Measurements from ENCODE around the gene NRROS.
A peak's percentile ranks its signal among the peaks of the same experiment; 100 is the strongest.

NRROS gene

DNA sequence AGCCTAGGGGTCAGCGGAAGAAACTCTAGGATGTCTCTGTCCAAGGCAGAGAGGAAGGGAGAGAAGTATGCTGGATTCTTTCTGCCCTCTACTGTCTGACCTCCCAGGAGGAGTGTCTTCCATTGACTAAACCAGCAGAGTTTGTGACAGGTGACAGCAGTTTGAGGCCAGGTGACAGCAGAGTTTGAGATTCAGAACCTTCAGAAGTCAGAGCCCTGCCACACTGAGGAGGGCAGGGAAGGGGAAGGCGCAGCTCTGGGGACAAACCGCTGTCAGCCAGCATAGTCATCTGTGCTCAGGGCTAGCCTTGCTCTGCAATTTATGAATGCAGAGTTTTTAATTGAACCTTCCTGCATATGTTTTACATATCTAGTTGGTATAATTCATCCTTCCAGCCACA lies 12.3 kb downstream of the NRROS start:
- peak overlapping the region; percentile 90 for H3K4me2 ChIP-seq (ENCODE audit: low read depth, low read length, poor library complexity, severe bottlenecking)
- no peaks in the 10 kb centered on the region for H3K27me3 ChIP-seq (ENCODE audit: insufficient read depth, low read length, poor library complexity, severe bottlenecking)
- H2AFZ ChIP-seq (ENCODE audit: low read length), result no peak overlapping the region
- H3K9me3 ChIP-seq (ENCODE audit: insufficient read depth, low read depth, low read length), result no peaks in the 10 kb centered on the region
- no peak overlapping the region for H3K9ac ChIP-seq (ENCODE audit: low read depth, low read length, poor library complexity, severe bottlenecking)
- TF ChIP-seq, protein P1, sequence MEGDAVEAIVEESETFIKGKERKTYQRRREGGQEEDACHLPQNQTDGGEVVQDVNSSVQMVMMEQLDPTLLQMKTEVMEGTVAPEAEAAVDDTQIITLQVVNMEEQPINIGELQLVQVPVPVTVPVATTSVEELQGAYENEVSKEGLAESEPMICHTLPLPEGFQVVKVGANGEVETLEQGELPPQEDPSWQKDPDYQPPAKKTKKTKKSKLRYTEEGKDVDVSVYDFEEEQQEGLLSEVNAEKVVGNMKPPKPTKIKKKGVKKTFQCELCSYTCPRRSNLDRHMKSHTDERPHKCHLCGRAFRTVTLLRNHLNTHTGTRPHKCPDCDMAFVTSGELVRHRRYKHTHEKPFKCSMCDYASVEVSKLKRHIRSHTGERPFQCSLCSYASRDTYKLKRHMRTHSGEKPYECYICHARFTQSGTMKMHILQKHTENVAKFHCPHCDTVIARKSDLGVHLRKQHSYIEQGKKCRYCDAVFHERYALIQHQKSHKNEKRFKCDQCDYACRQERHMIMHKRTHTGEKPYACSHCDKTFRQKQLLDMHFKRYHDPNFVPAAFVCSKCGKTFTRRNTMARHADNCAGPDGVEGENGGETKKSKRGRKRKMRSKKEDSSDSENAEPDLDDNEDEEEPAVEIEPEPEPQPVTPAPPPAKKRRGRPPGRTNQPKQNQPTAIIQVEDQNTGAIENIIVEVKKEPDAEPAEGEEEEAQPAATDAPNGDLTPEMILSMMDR (conservative IDR thresholded peaks at IDR 0.05; ENCODE audit: low read length), result no peak
- no peak for TF ChIP-seq EZH2phosphoT487 (IDR thresholded peaks at IDR 0.05; ENCODE audit: borderline replicate concordance)
- peaks cover 11% of the 10 kb centered on the region; the same call in 1 of the 2 replicates for H3F3A ChIP-seq (ENCODE audit: low read depth)
- peaks cover 50% of the 10 kb centered on the region for H3K4me1 ChIP-seq (ENCODE audit: insufficient read depth, low read length, poor library complexity, severe bottlenecking)
- H3K36me3 ChIP-seq (ENCODE audit: insufficient read depth, low read length), result peaks cover 88% of the 10 kb centered on the region
- peaks cover 98% of the 10 kb centered on the region for H4K20me1 ChIP-seq (ENCODE audit: insufficient read depth, low read length, poor library complexity, severe bottlenecking)
- H3K9me2 ChIP-seq (replicated peaks; ENCODE audit: low read depth, low read length), result no peaks in the 10 kb centered on the region
- peak overlapping the region; percentile 36 for H3K4me3 ChIP-seq (ENCODE audit: low read length, poor library complexity, severe bottlenecking)
- H3K79me2 ChIP-seq (ENCODE audit: insufficient read depth, low read length), result peaks cover 100% of the 10 kb centered on the region

DNA sequence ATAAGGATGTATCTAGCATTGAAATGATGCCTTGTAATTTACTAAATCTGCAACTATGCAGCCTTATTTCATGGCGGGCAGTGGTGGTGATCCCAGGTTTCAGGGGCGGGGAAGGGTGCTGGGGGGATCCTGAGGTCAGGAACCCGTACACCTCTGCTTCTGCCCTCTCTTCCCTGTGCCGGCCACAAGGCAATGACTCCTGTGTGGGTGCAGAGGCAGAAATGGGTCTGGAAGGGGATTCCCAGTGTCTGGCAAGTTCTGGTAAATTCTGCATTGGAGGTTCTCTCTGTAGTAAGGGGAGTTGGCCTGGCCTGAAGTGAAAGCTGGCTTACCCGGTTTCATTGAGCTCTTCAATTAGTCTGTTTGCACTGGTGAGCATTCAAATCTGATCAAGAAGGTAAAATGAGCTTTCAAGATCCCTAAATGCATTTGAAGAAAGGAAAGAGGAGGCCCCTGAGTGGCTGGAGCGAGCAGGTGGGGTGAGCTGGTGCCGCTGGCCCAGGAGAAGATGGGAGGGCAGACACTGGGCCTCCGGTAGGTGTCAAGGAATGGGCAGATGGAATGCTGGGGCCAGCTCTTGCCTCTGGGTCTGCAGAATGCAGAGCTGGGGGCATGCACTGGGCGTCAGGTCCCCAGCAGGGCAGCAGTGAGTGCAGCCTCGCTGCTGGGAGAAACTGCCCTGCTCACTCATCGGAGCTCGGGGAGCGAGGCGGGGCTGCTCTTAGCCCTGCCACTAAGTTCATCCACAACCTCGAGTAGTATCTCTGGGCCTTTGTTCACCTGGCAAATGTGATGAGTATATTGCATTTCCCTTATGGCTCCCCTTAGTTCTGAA lies 13.7 kb downstream of the NRROS start:
- Histone ChIP-seq H3F3A (ENCODE audit: low read depth) (peaks cover 17% of the 10 kb centered on the region; the same call in 1 of the 2 replicates), H3K36me3 (ENCODE audit: insufficient read depth, low read length) (peaks cover 89% of the 10 kb centered on the region), H4K20me1 (ENCODE audit: insufficient read depth, low read length, poor library complexity, severe bottlenecking) (peaks cover 99% of the 10 kb centered on the region), H3K4me2 (ENCODE audit: low read depth, low read length, poor library complexity, severe bottlenecking) (peak overlapping the region; percentile 90), H3K27me3 (ENCODE audit: insufficient read depth, low read length, poor library complexity, severe bottlenecking) (no peaks in the 10 kb centered on the region), H3K79me2 (ENCODE audit: insufficient read depth, low read length) (peaks cover 100% of the 10 kb centered on the region), H3K4me3 (ENCODE audit: low read length, poor library complexity, severe bottlenecking) (peak overlapping the region; percentile 36), H3K4me1 (ENCODE audit: insufficient read depth, low read length, poor library complexity, severe bottlenecking) (peaks cover 40% of the 10 kb centered on the region), H3K9me2 (replicated peaks; ENCODE audit: low read depth, low read length) (no peaks in the 10 kb centered on the region), H3K9ac (ENCODE audit: low read depth, low read length, poor library complexity, severe bottlenecking) (no peak overlapping the region), H3K9me3 (ENCODE audit: insufficient read depth, low read depth, low read length) (no peaks in the 10 kb centered on the region), H2AFZ (ENCODE audit: low read length) (no peak overlapping the region)
- TF ChIP-seq, protein P1 (conservative IDR thresholded peaks at IDR 0.05; ENCODE audit: low read length), result no peak
- TF ChIP-seq EZH2phosphoT487 (IDR thresholded peaks at IDR 0.05; ENCODE audit: borderline replicate concordance), result no peak

DNA sequence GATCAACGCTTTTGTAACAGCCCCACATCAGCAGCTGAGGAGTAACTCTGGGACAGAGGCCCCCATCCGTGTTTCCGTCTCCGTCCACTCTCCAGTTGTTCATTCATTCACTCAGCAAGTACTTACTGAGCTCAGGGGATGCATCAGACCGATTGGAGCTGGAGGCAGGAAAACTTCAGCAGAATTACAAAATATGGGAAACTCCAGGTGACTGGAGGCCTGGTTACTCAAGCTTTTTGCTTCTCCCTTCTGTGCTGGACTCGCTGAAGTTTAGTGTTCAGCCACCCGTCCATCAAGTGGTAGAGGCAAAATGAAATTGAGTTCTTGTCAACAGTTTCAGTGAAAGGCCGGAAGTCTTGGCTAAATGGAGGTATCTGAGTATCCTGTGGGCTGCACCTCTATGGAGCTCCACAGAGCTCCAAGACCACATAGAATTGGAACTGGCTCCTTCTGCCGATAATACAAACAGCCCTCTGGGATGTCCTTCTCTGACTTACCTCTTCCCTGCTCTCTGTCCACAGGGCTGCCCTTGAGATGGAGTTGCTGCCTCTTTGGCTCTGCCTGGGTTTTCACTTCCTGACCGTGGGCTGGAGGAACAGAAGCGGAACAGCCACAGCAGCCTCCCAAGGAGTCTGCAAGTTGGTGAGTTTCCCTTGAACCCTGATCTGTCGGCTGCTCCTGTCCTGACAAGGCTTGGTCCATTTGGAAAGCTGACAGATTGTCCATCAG lies 14.7 kb downstream of the NRROS start:
- Histone ChIP-seq H3K9me3 (ENCODE audit: insufficient read depth, low read depth, low read length) (no peaks in the 10 kb centered on the region), H3K4me3 (ENCODE audit: low read length, poor library complexity, severe bottlenecking) (no peak overlapping the region), H4K20me1 (ENCODE audit: insufficient read depth, low read length, poor library complexity, severe bottlenecking) (peaks cover 96% of the 10 kb centered on the region), H3K9me2 (replicated peaks; ENCODE audit: low read depth, low read length) (no peaks in the 10 kb centered on the region), H2AFZ (ENCODE audit: low read length) (no peak overlapping the region), H3K36me3 (ENCODE audit: insufficient read depth, low read length) (peaks cover 90% of the 10 kb centered on the region), H3K9ac (ENCODE audit: low read depth, low read length, poor library complexity, severe bottlenecking) (no peak overlapping the region), H3K79me2 (ENCODE audit: insufficient read depth, low read length) (peaks cover 99% of the 10 kb centered on the region), H3K4me1 (ENCODE audit: insufficient read depth, low read length, poor library complexity, severe bottlenecking) (peaks cover 32% of the 10 kb centered on the region), H3F3A (ENCODE audit: low read depth) (peaks cover 21% of the 10 kb centered on the region; the same call in 1 of the 2 replicates), H3K4me2 (ENCODE audit: low read depth, low read length, poor library complexity, severe bottlenecking) (no peak overlapping the region), H3K27me3 (ENCODE audit: insufficient read depth, low read length, poor library complexity, severe bottlenecking) (no peaks in the 10 kb centered on the region)
- TF ChIP-seq EZH2phosphoT487 (IDR thresholded peaks at IDR 0.05; ENCODE audit: borderline replicate concordance), result no peak
- TF ChIP-seq, protein P1 (conservative IDR thresholded peaks at IDR 0.05; ENCODE audit: low read length), result no peak

Measured in Loucy (cell line).